ENCODE measurements around the gene ABLIM3.
"Not testable (repeated sequence)": the region's sequence is repeated elsewhere in the genome, so short reads cannot be mapped to it uniquely, and the experiment has no call there.

Gene ABLIM3

GRCh38 chr5:149160291-149160787, 19.0 kb downstream of the ABLIM3 start:
- DNase-seq: no peak

GRCh38 chr5:149161026-149161687, 19.9 kb downstream of the ABLIM3 start:
- no peak for DNase-seq

- DNase-seq: no peak
These were observed 20.6 kb downstream of the ABLIM3 start for GRCh38 chr5:149161850-149162249.

GRCh38 chr5:149162401-149163084, 21.2 kb downstream of the ABLIM3 start:
- DNase-seq: no peak

- DNase-seq: no peak
These were observed 23.4 kb downstream of the ABLIM3 start for GRCh38 chr5:149164731-149165130.

- DNase-seq: no peak
These were observed 24.8 kb downstream of the ABLIM3 start for GRCh38 chr5:149166128-149166527.

- DNase-seq: no peak
These were observed 25.4 kb downstream of the ABLIM3 start for GRCh38 chr5:149166591-149167100.

GRCh38 chr5:149168276-149168906, 27.1 kb downstream of the ABLIM3 start:
- no peak for DNase-seq

GRCh38 chr5:149170299-149170698, 29.0 kb downstream of the ABLIM3 start:
- DNase-seq: no peak

- no peak for DNase-seq
These were observed 31.0 kb downstream of the ABLIM3 start for GRCh38 chr5:149172261-149172660.

GRCh38 chr5:149172709-149173505, 31.6 kb downstream of the ABLIM3 start:
- DNase-seq: no peak

GRCh38 chr5:149174847-149175234, 33.5 kb downstream of the ABLIM3 start:
- no peak for DNase-seq

- no peak for DNase-seq
These were observed 34.2 kb downstream of the ABLIM3 start for GRCh38 chr5:149175346-149176105.

GRCh38 chr5:149177339-149177843, 36.1 kb downstream of the ABLIM3 start:
- no peak for DNase-seq

- DNase-seq: no peak
These were observed 36.7 kb downstream of the ABLIM3 start for GRCh38 chr5:149177911-149178565.

- DNase-seq: no peak
These were observed 40.4 kb downstream of the ABLIM3 start for GRCh38 chr5:149181732-149182131.

- no peak for DNase-seq
These were observed 40.9 kb downstream of the ABLIM3 start for GRCh38 chr5:149182241-149182640.

- DNase-seq: no peak
These were observed 43.8 kb downstream of the ABLIM3 start for GRCh38 chr5:149185067-149185466.

GRCh38 chr5:149186506-149186905, 45.2 kb downstream of the ABLIM3 start:
- no peak for DNase-seq

- not testable (repeated sequence) for DNase-seq
These were observed 46.3 kb downstream of the ABLIM3 start for GRCh38 chr5:149187617-149188016.

GRCh38 chr5:149188383-149188782, 47.1 kb downstream of the ABLIM3 start:
- DNase-seq: no peak

Measured in NCI-H146 (cell line).